Islet of Langerhans (tissue), 1 donor: ENCODE results near the gene CCDC152.
"Not testable (repeated sequence)": the region's sequence is repeated elsewhere in the genome, so short reads cannot be mapped to it uniquely, and the experiment has no call there.

Source experiments
- FAIRE-seq: peaks from one replicate; lab custom pipeline; 2011; peaks lifted over from hg19 to GRCh38; lab: Jason Lieb, UNC

CCDC152 gene

DNA sequence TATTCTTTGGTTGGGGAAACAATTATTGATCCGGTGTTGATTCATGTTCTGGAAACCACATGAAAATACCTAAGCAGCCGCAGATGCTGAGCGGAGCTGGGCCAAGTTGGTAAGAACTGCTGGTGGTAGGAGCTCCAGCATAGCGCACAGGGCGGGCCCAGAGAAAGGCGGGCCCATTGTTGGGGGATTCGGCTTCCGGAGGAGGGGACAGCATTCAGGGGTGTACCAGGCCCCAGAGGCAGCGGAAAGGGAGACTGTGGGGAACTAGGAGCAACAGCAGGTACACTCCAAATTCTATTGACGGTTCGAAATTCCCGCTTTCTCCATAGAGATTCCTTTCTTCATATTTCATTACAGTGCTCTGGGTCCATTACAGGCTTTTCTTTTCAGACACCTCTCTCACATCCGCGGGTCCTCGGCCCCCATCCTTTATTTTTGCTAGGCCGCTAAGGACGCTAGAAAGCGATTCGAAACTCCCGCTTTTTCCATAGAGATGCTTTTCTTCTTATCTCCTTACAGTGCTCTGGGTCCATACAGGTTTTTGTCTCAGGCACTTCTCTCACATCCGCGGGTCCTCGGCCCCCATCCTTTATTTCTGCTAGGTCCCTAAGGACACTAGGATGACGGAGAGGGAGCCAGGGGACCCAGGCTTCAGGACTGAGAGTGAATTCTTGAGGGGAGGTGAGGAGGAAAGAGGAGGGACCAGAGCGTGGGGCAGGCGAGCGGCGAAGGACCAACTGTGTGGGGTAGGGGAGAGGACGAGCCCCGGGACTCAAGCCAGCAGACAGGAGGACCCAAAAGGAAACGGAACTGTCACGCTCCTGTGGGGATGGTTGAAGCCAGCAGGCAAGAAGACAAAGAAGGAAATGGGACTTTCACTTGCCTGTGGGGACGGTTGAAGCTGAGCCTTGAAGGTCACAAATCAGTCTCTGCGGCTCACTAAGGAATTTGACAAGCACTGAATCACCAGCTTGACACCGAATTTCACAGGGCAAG lies at the start of gene CCDC152:
Gene CCDC152, plus strand, starts transcription at position 213 of the 996 bp plus-strand sequence. CDS start 2,304 bp downstream, outside the sequence.
- no peak for FAIRE-seq

GRCh38 chr5:42715785-42716184 lies 40.8 kb upstream of the CCDC152 start:
- no peak for FAIRE-seq

GRCh38 chr5:42718591-42718990 lies 38.0 kb upstream of the CCDC152 start:
- FAIRE-seq, result no peak

DNA sequence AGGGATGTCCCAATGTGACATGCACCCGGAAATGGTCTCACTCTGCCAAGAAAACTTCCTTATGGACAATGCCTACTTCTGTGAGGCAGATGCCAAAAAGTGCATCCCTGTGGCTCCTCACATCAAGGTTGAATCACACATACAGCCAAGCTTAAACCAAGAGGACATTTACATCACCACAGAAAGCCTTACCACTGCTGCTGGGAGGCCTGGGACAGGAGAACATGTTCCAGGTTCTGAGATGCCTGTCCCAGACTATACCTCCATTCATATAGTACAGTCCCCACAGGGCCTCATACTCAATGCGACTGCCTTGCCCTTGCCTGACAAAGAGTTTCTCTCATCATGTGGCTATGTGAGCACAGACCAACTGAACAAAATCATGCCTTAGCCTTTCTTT lies 37.6 kb upstream of the CCDC152 start:
- no peak for FAIRE-seq

DNA sequence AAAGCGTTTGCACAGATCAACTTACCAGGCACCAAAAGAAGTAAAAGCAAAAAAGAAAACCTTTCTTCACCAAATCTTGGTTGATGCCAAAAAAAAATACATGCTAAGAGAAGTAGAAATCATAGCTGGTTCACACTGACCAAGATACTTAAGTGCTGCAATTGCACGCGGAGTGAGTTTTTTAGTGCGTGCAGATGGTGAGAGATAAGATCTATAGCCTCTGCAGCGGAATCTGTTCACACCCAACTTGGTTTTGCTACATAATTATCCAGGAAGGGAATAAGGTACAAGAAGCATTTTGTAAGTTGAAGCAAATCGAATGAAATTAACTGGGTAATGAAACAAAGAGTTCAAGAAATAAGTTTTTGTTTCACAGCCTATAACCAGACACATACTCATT lies 36.4 kb upstream of the CCDC152 start:
- no peak for FAIRE-seq

DNA sequence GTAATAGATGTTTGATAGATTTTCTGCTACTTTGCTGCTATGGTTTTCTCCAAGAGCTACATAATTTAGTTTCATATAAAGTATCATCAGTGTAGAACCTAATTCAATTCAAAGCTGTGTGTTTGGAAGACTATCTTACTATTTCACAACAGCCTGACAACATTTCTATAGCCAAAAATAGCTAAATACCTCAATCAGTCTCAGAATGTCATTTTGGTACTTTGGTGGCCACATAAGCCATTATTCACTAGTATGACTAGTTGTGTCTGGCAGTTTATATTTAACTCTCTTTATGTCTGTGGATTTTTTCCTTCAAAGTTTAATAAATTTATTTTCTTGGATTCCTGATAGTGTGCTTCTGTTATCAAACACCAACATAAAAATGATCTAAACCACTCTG lies 35.1 kb upstream of the CCDC152 start:
- no peak for FAIRE-seq

- FAIRE-seq, result not testable (repeated sequence)
Observed at GRCh38 chr5:42734531-42735058, 22.0 kb upstream of the CCDC152 start.

- FAIRE-seq, result no peak
Observed at GRCh38 chr5:42740920-42741319, 15.7 kb upstream of the CCDC152 start.

DNA sequence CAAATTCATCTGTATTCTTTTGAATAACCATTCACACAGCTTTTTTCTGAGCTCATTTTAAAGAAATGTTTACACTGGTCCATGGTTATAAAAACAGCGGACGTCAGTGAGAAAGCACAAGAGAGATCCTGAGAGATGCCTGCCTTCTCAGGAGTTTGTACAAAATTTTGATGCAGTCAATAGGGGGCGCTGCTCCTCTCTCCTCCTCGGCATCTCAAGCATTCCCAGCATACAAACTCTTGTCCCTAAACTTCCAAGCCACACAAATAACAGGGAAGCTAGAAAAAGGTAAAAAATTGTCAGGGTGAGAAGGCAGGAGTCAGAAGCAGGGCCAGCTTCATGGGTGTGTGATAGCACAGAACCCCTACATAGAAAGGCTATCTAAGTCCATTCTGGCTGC lies 11.2 kb upstream of the CCDC152 start:
- FAIRE-seq, result no peak

GRCh38 chr5:42745856-42746255 lies 10.8 kb upstream of the CCDC152 start:
- FAIRE-seq, result no peak

DNA sequence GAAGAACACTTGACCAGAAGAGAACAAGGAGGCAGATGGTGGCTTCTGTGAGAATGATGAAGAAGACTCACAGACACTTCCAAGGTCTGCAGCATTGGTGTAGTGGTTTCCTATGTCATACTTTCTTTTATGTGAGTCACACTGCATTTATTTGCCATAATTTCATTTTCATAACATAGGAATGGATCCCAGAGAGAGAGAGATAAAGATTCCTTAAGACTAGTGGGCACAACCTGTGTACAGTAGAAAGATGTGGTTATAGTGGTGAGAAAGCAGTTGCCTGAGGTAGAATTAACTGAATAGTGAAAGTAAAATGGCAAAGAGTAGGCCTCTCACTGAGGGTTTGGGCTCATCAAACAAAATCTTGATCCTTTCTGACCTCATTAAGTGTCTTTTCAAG lies 7.6 kb upstream of the CCDC152 start:
- FAIRE-seq, result no peak

DNA sequence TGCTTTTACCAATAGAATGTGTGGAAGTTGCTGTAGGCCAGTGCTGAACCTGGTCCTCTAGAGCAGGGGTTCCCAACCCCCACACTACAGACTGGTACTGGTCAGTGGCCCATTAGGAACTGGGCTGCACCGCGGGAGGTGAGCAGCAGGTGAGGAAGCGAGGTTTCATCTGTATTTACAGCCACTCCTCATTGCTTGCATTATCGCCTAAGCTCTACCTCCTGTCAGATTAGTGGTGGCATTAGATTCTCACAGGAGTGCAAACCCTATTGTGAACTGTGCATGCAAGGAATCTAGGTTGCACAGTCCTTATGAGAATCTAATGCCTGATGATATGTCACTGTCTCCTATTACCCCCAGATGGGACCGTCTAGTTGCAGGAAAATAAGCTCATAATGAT lies 6.1 kb upstream of the CCDC152 start:
- no peak for FAIRE-seq

DNA sequence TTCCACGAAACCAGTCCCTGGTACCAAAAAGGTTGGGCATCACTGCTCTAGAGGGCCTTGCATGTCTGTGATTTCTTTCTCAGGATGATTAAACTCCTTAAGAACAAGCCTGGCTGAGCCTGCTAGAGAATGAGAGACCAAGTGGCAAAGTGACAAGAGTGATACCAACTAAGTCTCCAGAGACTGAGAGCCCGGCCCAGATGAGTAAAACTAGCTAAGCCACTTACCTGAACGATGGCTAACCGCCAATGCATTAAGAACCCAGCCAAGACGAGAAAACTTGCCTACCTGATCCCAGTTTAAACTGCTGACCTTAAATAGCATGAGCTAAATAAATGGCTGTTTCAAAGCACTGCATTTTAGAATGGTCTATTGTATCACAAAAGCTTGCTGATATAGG lies 5.6 kb upstream of the CCDC152 start:
- no peak for FAIRE-seq

GRCh38 chr5:42753099-42753498 lies 3.5 kb upstream of the CCDC152 start:
- no peak for FAIRE-seq

DNA sequence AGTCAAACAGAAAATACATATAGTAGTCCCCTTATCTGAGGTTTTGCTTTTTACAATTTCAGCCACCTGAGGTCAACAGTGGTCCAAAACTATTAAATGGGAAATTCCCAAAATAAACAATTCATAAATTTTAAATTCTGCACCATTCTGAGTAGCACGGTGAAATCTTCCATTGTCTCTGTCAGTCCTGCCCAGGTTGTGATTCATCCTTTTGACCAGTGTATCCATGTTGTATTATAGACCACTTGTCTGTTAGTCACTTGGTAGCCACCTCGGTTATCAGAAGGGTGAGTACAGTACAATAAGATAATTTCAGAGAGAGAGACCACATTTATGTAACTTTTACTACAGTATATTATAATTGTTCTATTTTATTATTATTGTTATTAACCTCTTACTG lies 2.8 kb downstream of the CCDC152 start:
- FAIRE-seq, result no peak

DNA sequence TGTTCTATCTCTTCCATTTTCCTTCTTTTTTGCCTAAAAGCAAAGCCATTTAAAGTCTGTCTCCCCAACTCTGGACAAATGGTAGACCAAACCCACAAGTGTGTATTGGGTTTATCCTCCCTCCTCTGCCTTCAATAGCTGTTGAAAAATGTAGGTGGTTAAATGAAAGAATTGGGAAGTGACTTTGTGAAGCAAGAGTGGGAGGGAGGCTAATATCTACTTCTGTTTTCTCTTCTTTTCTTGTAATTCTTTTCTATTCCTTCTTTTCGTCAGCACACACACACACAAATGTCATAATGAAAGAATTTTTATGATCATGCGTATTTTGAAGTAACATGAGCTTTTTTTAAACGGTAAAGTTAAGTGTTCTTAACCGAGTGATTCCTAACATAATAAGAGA lies 3.8 kb downstream of the CCDC152 start:
- no peak for FAIRE-seq

DNA sequence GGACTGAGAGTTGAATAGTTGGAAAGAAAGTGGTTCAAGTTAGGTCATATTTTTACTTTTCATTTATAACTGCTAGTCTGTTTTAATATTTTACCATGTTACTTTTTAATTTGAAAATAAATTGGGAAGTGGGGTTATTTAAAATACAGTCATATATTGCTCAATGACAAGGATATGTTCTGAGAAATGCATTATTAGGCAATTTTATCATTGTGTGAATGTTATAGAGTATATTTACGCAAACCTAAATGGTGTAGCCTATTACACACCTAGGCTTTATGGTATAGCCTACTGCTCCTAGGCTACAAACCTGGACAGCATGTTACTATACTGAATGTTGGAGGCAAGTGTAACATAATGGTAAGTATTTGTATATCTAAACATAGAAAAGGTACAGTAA lies 5.2 kb downstream of the CCDC152 start:
- FAIRE-seq, result no peak

DNA sequence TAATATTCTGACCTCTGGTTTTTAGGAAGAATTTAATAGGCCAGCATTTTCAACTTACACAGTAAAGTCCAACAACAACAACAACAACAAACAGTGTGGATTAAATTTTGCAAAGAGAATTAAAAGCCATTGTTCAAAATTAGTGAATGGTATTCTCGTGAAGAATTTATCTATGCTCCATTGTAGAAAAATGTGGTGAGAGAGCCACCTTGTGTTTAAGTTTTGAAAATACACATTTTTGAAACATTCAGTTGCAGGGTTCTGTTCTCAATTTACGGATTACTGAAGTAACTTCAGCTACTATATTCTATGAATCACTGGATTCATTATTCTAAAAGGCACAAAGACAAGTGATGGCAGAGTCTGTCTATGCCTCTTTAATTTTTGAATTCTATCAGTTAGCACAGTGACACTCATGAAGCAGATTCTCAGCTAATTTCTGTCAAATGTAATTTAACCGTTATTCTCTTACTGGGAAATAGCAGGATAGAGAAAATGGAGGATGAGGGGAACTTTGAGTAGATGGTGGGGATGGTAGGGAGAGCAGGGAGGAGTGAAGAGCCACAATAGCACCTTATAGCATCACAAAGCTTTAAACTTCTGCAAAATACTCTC lies 11.0 kb downstream of the CCDC152 start:
- FAIRE-seq, result peak; percentile 98

GRCh38 chr5:42768106-42768504 lies 11.5 kb downstream of the CCDC152 start:
- no peak for FAIRE-seq

DNA sequence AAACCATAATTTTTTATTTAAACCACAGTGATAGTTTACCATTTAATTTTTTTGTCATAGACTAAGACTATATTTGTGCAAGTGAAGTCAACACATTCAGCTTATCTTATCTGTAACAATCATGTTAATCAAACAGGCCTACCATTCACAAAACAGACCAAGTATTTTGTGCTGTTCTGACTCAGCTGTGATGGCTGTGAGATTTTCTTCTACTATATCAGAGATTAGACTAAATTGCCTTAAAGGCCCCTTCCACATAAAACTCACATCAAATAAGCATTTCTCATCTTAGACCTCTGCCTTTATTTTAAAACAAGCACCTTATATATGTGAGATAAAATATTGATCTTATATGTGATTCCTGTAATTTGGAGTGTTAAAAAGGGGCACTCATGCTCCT lies 13.4 kb downstream of the CCDC152 start:
- FAIRE-seq, result no peak

- FAIRE-seq, result no peak
Observed at GRCh38 chr5:42772265-42772993, 15.8 kb downstream of the CCDC152 start.

DNA sequence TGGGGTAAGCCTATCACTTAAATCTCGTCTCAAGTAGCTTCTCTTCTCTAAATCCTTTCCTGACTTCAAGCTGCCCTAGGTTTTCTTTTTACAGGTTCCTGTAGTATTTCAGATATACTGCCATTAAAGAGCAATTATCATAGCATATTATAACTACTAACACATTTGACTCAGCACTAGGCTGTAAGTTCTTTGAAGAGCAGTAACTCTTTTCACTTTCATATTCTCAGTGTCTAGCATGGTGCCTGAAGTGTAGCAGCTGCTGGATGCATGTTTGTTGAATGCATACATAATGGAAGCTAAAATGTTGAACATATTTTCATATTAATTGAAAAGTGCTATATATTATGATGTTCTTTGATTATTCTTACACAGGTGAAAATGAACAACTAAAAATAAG lies 22.5 kb downstream of the CCDC152 start:
- FAIRE-seq, result no peak

- FAIRE-seq, result no peak
Observed at GRCh38 chr5:42781584-42781983, 25.0 kb downstream of the CCDC152 start.
